ENCODE data around the gene KRTAP12-2. TPM values are rescaled to one million over a fixed set of nuclear protein-coding genes. Genes with fewer than 3 reads are reported as not detected.
"Not testable (repeated sequence)": the region's sequence is repeated elsewhere in the genome, so short reads cannot be mapped to it uniquely, and the experiment has no call there.

Gene KRTAP12-2
- total and polyA plus RNA-seq, 4 donors = not detected

DNA sequence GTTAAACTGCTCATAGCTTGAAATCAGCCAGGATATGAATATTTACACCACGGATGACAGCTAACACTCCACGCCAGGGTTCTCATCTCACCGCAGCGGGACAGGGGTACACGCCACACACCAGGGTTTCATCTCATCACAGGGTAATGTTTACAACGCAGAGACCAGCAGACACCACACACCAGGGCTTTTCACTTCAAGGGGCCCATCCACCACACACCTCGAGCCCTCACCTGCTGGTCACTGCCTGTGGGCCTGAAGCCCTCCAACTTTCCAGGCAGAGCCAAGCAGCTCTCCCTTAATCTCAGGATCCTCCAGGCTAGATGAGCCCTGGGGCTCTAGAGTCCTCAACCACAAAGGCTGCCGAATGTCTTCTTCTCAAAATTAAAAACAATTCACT is 28.9 kb upstream of the KRTAP12-2 start:
- DNase-seq (ENCODE audit: low read depth in 4 of 6, low spot score in 6 of 6) = no peak
- peaks cover 2% of the 10 kb centered on the region for H3K9me3 ChIP-seq (ENCODE audit: control insufficient read depth, insufficient read depth, low read length)
- H3K27me3 ChIP-seq (ENCODE audit: control insufficient read depth, insufficient read depth, low read length) = peaks cover 15% of the 10 kb centered on the region
- peaks cover 12% of the 10 kb centered on the region for H3K4me1 ChIP-seq (ENCODE audit: control insufficient read depth, insufficient read depth, low read length)
- no peaks in the 10 kb centered on the region for H3K36me3 ChIP-seq (ENCODE audit: control insufficient read depth, insufficient read depth, low read length)
- no peak overlapping the region for H3K4me3 ChIP-seq (ENCODE audit: low read depth, low read length)
- H3K27ac ChIP-seq (ENCODE audit: low read depth, low read length) = no peak overlapping the region
- WGBS (ENCODE audit: insufficient coverage) = 86% methylated on average over 8 of the region's 8 CpGs

DNA sequence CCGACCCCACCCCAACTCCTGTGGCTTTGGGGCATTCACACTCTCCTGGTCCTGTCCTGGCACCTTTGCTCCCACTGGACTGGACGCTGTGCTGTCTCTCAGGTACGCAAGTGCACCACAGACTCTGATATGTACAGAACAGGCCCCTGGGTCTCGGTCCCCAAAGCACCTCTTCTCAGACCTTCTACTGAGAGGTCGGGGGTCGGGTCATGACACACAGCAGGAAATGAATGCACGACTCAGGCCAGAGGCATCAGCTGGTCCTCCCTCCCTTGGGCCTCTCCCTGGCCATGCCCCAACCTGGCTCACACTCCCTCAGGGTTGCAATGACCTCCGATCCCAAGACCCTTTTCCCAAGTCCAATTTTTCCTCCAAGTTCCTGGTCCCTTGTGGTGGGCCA is 28.5 kb upstream of the KRTAP12-2 start:
- Histone ChIP-seq H3K36me3 (ENCODE audit: control insufficient read depth, insufficient read depth, low read length) (no peaks in the 10 kb centered on the region), H3K27ac (ENCODE audit: low read depth, low read length) (no peak overlapping the region), H3K4me3 (ENCODE audit: low read depth, low read length) (no peak overlapping the region), H3K27me3 (ENCODE audit: control insufficient read depth, insufficient read depth, low read length) (peaks cover 11% of the 10 kb centered on the region), H3K4me1 (ENCODE audit: control insufficient read depth, insufficient read depth, low read length) (peaks cover 12% of the 10 kb centered on the region), H3K9me3 (ENCODE audit: control insufficient read depth, insufficient read depth, low read length) (peaks cover 2% of the 10 kb centered on the region)
- no peak for DNase-seq (ENCODE audit: low read depth in 4 of 6, low spot score in 6 of 6)
- 63% methylated on average over 7 of the region's 8 CpGs for WGBS (ENCODE audit: insufficient coverage)

DNA sequence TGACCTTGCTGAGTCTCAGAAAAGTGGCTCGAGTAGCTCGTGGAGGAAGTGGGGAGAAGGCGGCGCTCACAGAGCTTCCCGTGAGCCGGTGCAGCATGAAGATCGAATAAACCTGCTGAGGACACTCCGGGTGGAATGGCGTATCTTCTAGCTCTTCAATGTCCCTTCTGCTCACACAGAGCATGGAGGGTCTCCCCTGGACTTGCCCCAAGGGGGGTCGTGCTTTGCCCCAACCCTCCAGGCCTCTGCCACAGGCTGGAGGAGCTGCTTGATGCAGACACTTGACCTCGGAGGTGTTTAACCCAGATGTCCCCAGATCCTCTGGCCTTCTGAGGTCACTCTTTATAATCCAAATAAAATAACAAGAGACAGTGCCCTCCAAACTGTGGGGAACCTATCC is 28.0 kb upstream of the KRTAP12-2 start:
- H3K36me3 ChIP-seq (ENCODE audit: control insufficient read depth, insufficient read depth, low read length) = no peaks in the 10 kb centered on the region
- H3K4me1 ChIP-seq (ENCODE audit: control insufficient read depth, insufficient read depth, low read length) = peaks cover 12% of the 10 kb centered on the region
- H3K27me3 ChIP-seq (ENCODE audit: control insufficient read depth, insufficient read depth, low read length) = peaks cover 11% of the 10 kb centered on the region
- H3K9me3 ChIP-seq (ENCODE audit: control insufficient read depth, insufficient read depth, low read length) = peaks cover 2% of the 10 kb centered on the region
- no peak overlapping the region for H3K4me3 ChIP-seq (ENCODE audit: low read depth, low read length)
- no peak for DNase-seq (ENCODE audit: low read depth in 4 of 6, low spot score in 6 of 6)
- WGBS (ENCODE audit: insufficient coverage) = 74% methylated on average over 11 of the region's 11 CpGs
- no peak overlapping the region for H3K27ac ChIP-seq (ENCODE audit: low read depth, low read length)

DNA sequence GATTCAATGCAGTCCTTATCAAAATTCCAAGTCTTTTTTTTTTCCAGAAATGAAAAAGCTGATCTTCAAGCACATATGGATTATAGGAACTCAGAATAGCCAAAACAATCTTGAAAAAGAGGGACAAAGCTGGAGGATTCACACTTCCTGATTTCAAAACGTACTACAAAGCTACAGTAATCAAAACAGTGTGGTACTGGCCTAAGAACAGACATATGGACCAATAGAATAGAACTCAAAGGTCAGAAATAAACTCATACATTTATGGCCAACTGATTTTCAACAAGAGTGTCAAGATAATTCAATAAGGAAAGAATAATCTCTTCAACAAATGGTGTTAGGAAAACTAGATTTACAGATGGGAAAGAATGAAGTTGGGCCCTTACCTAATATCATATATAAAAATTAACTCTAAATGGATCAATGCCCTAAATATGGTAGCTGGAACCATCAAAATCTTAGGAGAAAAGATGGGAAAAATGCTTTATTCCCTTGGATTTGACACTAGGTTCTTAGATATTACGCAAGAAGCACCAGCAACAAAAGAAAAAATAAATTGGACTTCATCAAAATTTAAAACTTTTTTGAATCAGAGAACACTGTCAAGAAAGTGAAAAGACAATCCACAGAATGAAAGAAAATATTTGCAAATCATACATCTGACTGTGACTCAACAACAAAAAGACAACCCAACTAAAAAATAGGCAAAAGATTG is 26.2 kb upstream of the KRTAP12-2 start:
- Histone ChIP-seq H3K27ac (ENCODE audit: low read depth, low read length) (no peak overlapping the region), H3K9me3 (ENCODE audit: control insufficient read depth, insufficient read depth, low read length) (peaks cover 2% of the 10 kb centered on the region), H3K36me3 (ENCODE audit: control insufficient read depth, insufficient read depth, low read length) (no peaks in the 10 kb centered on the region), H3K27me3 (ENCODE audit: control insufficient read depth, insufficient read depth, low read length) (peaks cover 5% of the 10 kb centered on the region), H3K4me3 (ENCODE audit: low read depth, low read length) (no peak overlapping the region), H3K4me1 (ENCODE audit: control insufficient read depth, insufficient read depth, low read length) (peaks cover 5% of the 10 kb centered on the region)
- WGBS (ENCODE audit: insufficient coverage) = no CpG with 5 or more reads among the region's 2 CpGs
- DNase-seq (ENCODE audit: low read depth in 4 of 6, low spot score in 6 of 6) = no peak

DNA sequence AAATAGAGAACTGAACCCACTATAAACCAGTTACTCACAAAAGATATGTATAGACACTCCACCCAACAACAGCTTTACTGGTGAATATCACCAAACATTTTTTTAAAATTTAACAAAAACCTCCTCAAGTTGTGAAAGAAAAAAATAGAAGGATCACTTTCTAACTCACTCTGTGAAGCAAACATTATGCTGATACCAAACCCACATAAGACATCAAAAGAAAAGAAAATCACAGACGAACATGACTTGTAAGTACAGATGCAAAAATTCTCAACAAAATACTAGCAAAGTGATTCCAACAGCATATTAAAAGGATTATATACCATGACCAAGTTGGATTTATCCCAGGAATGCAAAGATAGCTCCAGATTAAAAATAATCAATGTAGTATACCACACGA is 25.0 kb upstream of the KRTAP12-2 start:
- Histone ChIP-seq H3K27ac (ENCODE audit: low read depth, low read length) (no peak overlapping the region), H3K4me3 (ENCODE audit: low read depth, low read length) (no peak overlapping the region), H3K36me3 (ENCODE audit: control insufficient read depth, insufficient read depth, low read length) (no peaks in the 10 kb centered on the region), H3K27me3 (ENCODE audit: control insufficient read depth, insufficient read depth, low read length) (no peaks in the 10 kb centered on the region), H3K9me3 (ENCODE audit: control insufficient read depth, insufficient read depth, low read length) (peaks cover 2% of the 10 kb centered on the region), H3K4me1 (ENCODE audit: control insufficient read depth, insufficient read depth, low read length) (peaks cover 5% of the 10 kb centered on the region)
- DNase-seq (ENCODE audit: low read depth in 4 of 6, low spot score in 6 of 6) = no peak
- WGBS (ENCODE audit: insufficient coverage) = no CpG with 5 or more reads among the region's 2 CpGs

DNA sequence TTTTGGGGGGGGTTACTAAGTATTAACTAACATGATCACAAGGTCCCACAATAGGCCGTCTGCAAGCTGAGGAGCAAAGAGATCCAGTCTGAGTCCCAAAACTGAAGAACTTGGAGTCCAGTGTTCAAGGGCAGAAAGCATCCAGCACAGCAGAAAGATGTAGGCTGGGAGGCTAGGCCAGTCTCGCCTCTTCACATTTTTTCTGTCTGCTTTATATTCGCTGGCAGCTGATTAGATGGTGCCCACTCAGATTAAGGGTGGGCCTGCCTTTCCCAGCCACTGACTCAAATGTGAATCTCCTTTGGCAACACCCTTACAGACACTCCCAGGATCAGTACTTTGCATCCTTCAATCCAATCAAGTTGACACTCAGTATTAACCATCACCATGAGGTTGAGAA is 23.0 kb upstream of the KRTAP12-2 start:
- H3K27ac ChIP-seq (ENCODE audit: low read depth, low read length); DNase-seq (ENCODE audit: low read depth in 4 of 6, low spot score in 6 of 6); H3K36me3 ChIP-seq (ENCODE audit: control insufficient read depth, insufficient read depth, low read length); H3K9me3 ChIP-seq (ENCODE audit: control insufficient read depth, insufficient read depth, low read length); H3K4me3 ChIP-seq (ENCODE audit: low read depth, low read length); H3K27me3 ChIP-seq (ENCODE audit: control insufficient read depth, insufficient read depth, low read length); H3K4me1 ChIP-seq (ENCODE audit: control insufficient read depth, insufficient read depth, low read length): not testable (repeated sequence)
- 81% methylated on average over 3 of the region's 3 CpGs for WGBS (ENCODE audit: insufficient coverage)

DNA sequence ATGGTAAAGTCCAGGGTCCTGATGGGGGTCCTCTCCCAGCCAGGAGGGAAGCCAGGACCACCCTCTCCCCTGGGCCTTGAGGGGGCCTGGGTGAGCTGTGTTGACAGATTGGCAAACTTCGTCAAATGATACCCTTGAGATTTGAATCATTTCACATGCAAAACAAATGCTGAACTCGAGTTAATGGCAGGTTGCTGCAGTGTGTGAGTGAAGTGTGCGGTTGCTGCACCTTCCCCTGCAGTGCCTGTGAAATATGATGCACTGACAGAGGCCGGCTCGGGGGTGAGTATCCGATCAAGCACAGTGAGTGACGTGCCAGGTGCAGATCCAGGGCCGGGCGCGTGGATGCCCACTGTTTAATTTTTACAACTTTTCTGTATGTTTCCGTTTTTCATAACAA is 20.9 kb upstream of the KRTAP12-2 start:
- no peak overlapping the region for H3K27ac ChIP-seq (ENCODE audit: low read depth, low read length)
- no peaks in the 10 kb centered on the region for H3K36me3 ChIP-seq (ENCODE audit: control insufficient read depth, insufficient read depth, low read length)
- no peak for DNase-seq (ENCODE audit: low read depth in 4 of 6, low spot score in 6 of 6)
- 42% methylated on average over 6 of the region's 11 CpGs for WGBS (ENCODE audit: insufficient coverage)
- no peaks in the 10 kb centered on the region for H3K27me3 ChIP-seq (ENCODE audit: control insufficient read depth, insufficient read depth, low read length)
- peaks cover under 1% of the 10 kb centered on the region for H3K9me3 ChIP-seq (ENCODE audit: control insufficient read depth, insufficient read depth, low read length)
- H3K4me3 ChIP-seq (ENCODE audit: low read depth, low read length) = no peak overlapping the region
- peaks cover 6% of the 10 kb centered on the region for H3K4me1 ChIP-seq (ENCODE audit: control insufficient read depth, insufficient read depth, low read length)

DNA sequence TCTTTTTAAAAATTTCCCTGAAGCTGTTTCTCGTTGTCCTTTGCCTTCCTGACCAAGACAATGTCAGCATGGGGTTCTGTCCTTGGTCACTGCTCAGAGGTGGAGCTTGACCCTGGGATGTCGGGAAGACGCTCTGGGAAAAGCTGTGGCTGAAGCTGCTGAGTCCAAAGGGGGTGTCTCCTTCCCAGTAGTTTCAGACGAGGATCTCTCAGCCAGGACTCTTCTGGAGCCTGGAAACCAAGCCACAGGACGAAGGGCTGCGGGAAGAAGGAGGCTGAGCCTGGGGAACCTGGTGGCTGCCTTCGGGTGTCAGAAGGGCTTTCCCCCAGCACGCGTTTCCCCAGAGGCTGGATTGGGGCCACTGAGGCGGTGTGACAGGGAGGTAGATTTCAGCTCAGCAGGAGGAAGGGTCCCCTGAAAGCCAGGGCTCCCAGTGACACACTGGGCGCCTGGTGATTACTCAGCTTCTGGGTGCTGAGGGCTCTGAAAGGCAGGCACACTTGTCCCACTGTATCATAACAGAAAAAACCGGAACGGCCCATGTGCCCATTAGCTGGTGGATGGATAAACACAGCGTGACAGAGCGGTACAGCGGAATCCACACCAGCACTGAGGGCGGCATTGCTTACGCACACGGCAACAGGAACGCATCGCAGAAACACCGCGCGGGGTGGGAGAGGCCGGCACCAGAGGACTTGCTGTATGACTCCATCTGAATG is 20.3 kb upstream of the KRTAP12-2 start:
- Histone ChIP-seq H3K36me3 (ENCODE audit: control insufficient read depth, insufficient read depth, low read length) (no peaks in the 10 kb centered on the region), H3K4me3 (ENCODE audit: low read depth, low read length) (no peak overlapping the region), H3K27me3 (ENCODE audit: control insufficient read depth, insufficient read depth, low read length) (no peaks in the 10 kb centered on the region), H3K9me3 (ENCODE audit: control insufficient read depth, insufficient read depth, low read length) (no peaks in the 10 kb centered on the region), H3K4me1 (ENCODE audit: control insufficient read depth, insufficient read depth, low read length) (peaks cover 6% of the 10 kb centered on the region), H3K27ac (ENCODE audit: low read depth, low read length) (no peak overlapping the region)
- 63% methylated on average over 24 of the region's 25 CpGs for WGBS (ENCODE audit: insufficient coverage)
- DNase-seq (ENCODE audit: low read depth in 4 of 6, low spot score in 6 of 6) = no peak

DNA sequence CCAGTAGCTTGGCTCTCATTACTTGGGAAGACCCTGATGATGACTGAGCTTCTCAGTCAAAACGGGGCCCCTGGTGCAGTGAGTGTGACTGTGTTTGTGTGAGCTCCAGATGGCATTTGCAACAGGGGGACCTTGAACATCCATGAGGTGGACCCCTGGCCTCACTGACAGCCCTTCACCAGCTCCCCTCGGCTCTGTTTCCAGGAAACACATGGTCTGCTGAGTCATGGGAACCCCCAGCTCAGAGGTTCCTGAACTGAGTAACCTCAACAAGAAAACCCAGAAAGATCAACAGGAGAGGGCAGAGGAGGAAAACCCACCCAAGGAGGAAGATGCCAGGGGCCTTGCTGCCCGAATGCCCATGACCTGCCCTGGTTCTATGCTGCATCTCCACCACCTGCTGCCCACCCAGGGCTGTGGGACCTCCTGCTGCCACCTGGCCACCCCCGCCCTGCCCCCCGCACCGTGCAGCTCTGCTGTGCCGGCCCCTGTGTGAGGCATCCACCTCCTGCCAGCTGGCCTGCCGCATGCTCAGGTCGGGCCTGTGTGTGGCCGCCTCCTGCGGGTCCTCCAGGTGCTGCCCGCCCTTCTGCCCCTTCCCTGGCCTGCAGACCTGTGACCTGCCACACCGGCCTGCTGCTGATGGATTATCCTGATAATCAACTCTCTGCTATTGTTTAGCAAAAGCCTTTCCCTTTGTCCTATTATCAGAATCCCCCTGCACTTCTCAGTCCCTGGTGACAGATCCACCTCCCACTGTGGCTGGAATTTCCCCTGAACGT is 19.5 kb upstream of the KRTAP12-2 start:
- Histone ChIP-seq H3K27ac (ENCODE audit: low read depth, low read length) (no peak overlapping the region), H3K9me3 (ENCODE audit: control insufficient read depth, insufficient read depth, low read length) (no peaks in the 10 kb centered on the region), H3K4me1 (ENCODE audit: control insufficient read depth, insufficient read depth, low read length) (peaks cover 6% of the 10 kb centered on the region), H3K4me3 (ENCODE audit: low read depth, low read length) (no peak overlapping the region), H3K27me3 (ENCODE audit: control insufficient read depth, insufficient read depth, low read length) (no peaks in the 10 kb centered on the region), H3K36me3 (ENCODE audit: control insufficient read depth, insufficient read depth, low read length) (no peaks in the 10 kb centered on the region)
- DNase-seq (ENCODE audit: low read depth in 4 of 6, low spot score in 6 of 6) = no peak
- WGBS (ENCODE audit: insufficient coverage) = 32% methylated on average over 11 of the region's 14 CpGs
